KMS-11 (cell line): ENCODE data around the gene FAM3C.

Source experiments
- H2AFZ ChIP-seq: fragments of 200-600 bp; sonication (generic); 2 replicates; pipeline ENCODE4 v1.6.1; 2016; ENCODE audit warnings: antibody characterized with exemption, mixed run types, low read depth
- H3K27ac ChIP-seq: fragments of 200-600 bp; sonication (generic); 2 replicates; pipeline ENCODE4 v1.6.1; 2016; ENCODE audit warnings: mild to moderate bottlenecking, mixed run types
- H3K27me3 ChIP-seq: fragments of 200-600 bp; sonication (generic); 2 replicates; pipeline ENCODE4 v1.6.1; 2017; ENCODE audit warnings: mild to moderate bottlenecking, low read depth, mixed run types, moderate library complexity; ENCODE audit not compliant: insufficient read depth
- H3K36me3 ChIP-seq: fragments of 200-600 bp; sonication (generic); 2 replicates; pipeline ENCODE4 v1.6.1; 2017; ENCODE audit warnings: mild to moderate bottlenecking, mixed run types; ENCODE audit not compliant: insufficient read depth
- H3K4me1 ChIP-seq: fragments of 200-600 bp; sonication (generic); 2 replicates; pipeline ENCODE4 v1.6.1; 2016; ENCODE audit warnings: mild to moderate bottlenecking, low read depth, mixed run types; ENCODE audit not compliant: poor library complexity, severe bottlenecking
- H3K4me2 ChIP-seq: fragments of 200-600 bp; sonication (generic); 2 replicates; pipeline ENCODE4 v1.7.0; 2016; ENCODE audit warnings: mild to moderate bottlenecking, mixed run types
- H3K4me3 ChIP-seq: fragments of 200-600 bp; sonication (generic); IDR thresholded peaks from 2 replicates; pipeline ENCODE4 v1.6.1; 2017; ENCODE audit warnings: low read depth, low read length, mixed read lengths; ENCODE audit not compliant: insufficient read depth
- H3K79me2 ChIP-seq: fragments of 200-600 bp; sonication (generic); 2 replicates; pipeline ENCODE4 v1.6.1; 2016; ENCODE audit warnings: low read depth, mixed run types; ENCODE audit not compliant: insufficient read depth
- H3K9ac ChIP-seq: fragments of 200-600 bp; sonication (generic); 2 replicates; pipeline ENCODE4 v1.6.1; 2016; ENCODE audit warnings: mild to moderate bottlenecking, mixed run types
- H4K20me1 ChIP-seq: fragments of 200-600 bp; sonication (generic); 2 replicates; pipeline ENCODE4 v1.6.1; 2016; ENCODE audit warnings: mild to moderate bottlenecking, mixed run types; ENCODE audit not compliant: insufficient read depth
- CTCF ChIP-seq: fragments of 200-600 bp; sonication (generic); conservative IDR thresholded peaks from 2 replicates; pipeline ENCODE4 v1.6.1; 2017; ENCODE audit warnings: low read depth, mild to moderate bottlenecking, antibody characterized with exemption, low read length, moderate library complexity, mixed read lengths

FAM3C gene

GRCh38 chr7:121385056-121385799 is 10.9 kb downstream of the FAM3C start:
- Histone ChIP-seq H3K27ac (no peak overlapping the region), H4K20me1 (peaks cover 6% of the 10 kb centered on the region; the same call in 1 of the 2 replicates), H2AFZ (no peak overlapping the region), H3K9ac (no peak overlapping the region), H3K79me2 (peaks cover 82% of the 10 kb centered on the region), H3K4me1 (peaks cover 60% of the 10 kb centered on the region), H3K27me3 (no peaks in the 10 kb centered on the region), H3K4me3 (no peak overlapping the region), H3K36me3 (no peaks in the 10 kb centered on the region), H3K4me2 (no peak overlapping the region)
- no peak for TF ChIP-seq CTCF

- H3K27me3 ChIP-seq, result no peaks in the 10 kb centered on the region
- no peak overlapping the region for H2AFZ ChIP-seq
- no peak overlapping the region for H3K4me2 ChIP-seq
- TF ChIP-seq CTCF, result no peak
- H3K79me2 ChIP-seq, result peaks cover 72% of the 10 kb centered on the region
- H4K20me1 ChIP-seq, result peaks cover 6% of the 10 kb centered on the region; the same call in 1 of the 2 replicates
- H3K4me3 ChIP-seq, result no peak overlapping the region
- H3K27ac ChIP-seq, result no peak overlapping the region
- H3K4me1 ChIP-seq, result peaks cover 51% of the 10 kb centered on the region
- no peak overlapping the region for H3K9ac ChIP-seq
- H3K36me3 ChIP-seq, result no peaks in the 10 kb centered on the region
Observed at GRCh38 chr7:121384265-121384664, 11.8 kb downstream of the FAM3C start.

GRCh38 chr7:121383235-121383910 is 12.7 kb downstream of the FAM3C start:
- H3K4me1 ChIP-seq, result peaks cover 42% of the 10 kb centered on the region
- H3K79me2 ChIP-seq, result peaks cover 63% of the 10 kb centered on the region
- H2AFZ ChIP-seq, result no peak overlapping the region
- TF ChIP-seq CTCF, result no peak
- H3K9ac ChIP-seq, result no peak overlapping the region
- H3K27ac ChIP-seq, result no peak overlapping the region
- no peak overlapping the region for H3K4me2 ChIP-seq
- H4K20me1 ChIP-seq, result no peaks in the 10 kb centered on the region
- no peaks in the 10 kb centered on the region for H3K27me3 ChIP-seq
- no peaks in the 10 kb centered on the region for H3K36me3 ChIP-seq
- H3K4me3 ChIP-seq, result no peak overlapping the region

GRCh38 chr7:121382473-121382872 is 13.6 kb downstream of the FAM3C start:
- TF ChIP-seq CTCF, result no peak
- Histone ChIP-seq H3K9ac (no peak overlapping the region), H3K36me3 (no peaks in the 10 kb centered on the region), H3K27me3 (no peaks in the 10 kb centered on the region), H3K27ac (no peak overlapping the region), H3K4me2 (no peak overlapping the region), H3K4me1 (peaks cover 38% of the 10 kb centered on the region), H3K4me3 (no peak overlapping the region), H2AFZ (no peak overlapping the region), H3K79me2 (peaks cover 54% of the 10 kb centered on the region), H4K20me1 (no peaks in the 10 kb centered on the region)
